Stimulated activated CD8-positive, alpha-beta memory T cell treated with anti-CD3 and anti-CD28 coated beads, Interleukin-4, amount 100 ng/mL, for 48 hours (primary cell): ENCODE measurements around the gene SF3A2.

Experiments
- DNase-seq: peaks from one replicate; pipeline ENCODE4 v3.0.0-alpha.2; 2020

The SF3A2 gene

DNA sequence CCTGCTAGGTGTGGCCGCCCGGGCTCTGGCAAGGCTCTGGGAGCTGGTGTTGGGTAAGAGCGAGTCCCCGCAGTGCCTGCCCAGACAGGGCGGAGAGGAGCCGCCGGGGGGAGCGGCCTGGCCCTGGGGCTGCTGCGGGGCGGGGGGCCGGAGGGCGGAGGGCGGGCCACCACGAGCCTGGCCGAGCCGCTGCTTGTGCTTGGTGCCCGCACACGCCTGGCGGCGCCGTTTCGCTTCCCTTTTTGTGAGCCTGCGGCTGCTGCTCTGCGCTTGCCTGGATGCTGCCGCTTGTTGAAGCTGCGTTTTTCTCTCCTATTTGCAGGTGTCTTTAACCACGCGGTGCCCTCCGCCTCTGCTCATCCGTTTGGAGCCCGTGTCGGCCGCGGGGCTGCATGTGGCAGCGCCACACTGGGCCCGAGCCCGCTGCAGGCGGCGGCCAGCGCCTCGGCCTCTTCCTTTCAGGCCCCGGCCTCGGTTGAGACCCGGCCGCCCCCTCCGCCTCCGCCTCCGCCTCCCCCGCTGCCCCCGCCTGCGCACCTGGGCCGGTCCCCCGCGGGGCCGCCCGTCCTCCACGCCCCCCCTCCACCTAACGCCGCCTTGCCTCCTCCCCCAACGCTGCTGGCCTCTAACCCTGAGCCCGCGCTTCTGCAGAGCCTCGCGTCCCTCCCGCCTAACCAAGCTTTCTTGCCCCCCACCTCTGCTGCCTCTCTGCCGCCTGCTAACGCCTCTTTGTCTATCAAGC, 9.0 kb upstream of the SF3A2 start:
- DNase-seq: no peak

DNA sequence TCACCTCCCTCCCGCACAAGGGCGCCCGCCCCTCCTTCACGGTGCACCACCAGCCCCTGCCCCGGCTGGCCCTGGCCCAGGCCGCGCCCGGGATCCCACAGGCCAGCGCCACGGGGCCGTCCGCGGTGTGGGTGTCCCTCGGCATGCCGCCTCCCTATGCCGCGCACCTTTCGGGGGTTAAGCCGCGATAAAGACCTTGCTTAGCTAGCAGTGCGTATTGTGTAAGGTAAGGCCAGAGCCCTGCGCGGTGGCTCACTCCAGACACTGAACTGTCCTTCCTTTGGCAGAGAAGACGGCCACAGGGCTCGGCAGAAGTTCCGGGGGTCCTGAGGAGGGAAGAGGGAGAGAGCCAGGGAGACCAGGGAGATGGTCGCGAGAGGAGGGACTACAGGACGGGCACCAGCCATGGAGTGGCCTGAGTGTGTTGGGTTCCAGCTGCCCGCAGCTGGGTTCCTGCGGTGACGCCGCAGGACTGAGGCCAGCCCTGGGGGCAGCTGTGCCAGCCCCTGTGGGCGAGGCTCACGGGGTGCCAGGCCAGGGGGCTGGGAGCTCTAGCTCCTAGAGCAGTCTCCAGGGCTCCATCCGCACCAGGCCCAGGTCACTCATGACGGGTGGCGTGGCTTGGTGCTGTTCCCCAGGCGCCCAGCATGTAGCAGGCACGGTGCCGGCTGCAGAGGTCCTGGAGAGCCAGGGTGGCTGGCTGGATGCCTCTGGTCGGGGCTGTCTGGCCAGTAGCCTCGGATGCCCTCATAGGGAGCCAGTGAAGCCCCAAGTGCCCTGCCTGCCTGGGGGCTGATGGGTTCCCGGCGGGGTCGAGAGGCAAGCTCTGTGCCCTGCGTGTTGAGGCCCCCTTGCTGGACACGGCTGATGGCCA, 8.2 kb upstream of the SF3A2 start:
- no peak for DNase-seq

DNA sequence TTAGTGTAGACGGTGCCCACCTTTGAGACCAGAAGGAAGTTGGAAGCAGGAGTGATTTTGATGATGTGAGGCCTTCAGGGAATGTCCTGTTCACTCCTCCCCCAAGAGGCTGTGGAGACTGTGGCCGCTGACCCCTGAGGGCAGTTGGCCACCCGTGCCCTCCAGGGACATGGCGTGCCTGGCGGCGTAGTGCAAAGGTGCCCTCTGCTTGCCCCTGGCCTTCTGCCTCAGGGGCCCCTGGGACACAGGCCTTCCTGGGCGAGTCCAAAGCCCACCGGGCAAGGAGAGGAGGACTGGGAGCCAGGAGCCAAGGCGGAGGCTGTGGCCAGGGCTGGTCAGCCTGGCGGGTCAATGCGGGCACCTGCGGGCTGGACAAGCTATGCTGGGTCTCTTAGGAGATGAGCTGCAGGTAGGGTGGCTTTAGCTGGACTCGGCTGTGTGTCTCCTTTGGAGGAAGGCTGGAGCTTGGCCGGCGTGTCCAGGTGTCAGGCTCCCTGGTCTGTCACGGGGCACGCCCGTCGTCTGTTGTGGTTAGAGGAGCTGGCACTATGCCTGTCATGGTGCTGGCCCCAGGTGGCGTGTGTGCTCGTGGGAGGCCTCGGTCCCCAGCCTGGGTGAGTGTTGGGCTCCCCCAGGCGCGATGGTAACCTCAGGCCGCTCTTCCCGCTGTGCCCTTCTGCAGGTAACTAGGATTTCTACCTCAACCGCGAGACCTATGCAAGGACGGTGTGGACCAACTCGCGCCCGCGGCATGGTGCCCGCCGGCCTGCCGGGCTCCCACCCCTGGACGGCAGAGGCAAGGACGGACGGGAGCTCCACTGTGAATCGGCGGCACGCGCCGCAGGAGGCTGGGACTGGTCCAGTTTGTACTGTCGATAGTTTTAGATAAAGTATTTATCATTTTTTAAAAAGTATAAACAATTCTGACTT, 7.3 kb upstream of the SF3A2 start:
- DNase-seq: no peak

DNA sequence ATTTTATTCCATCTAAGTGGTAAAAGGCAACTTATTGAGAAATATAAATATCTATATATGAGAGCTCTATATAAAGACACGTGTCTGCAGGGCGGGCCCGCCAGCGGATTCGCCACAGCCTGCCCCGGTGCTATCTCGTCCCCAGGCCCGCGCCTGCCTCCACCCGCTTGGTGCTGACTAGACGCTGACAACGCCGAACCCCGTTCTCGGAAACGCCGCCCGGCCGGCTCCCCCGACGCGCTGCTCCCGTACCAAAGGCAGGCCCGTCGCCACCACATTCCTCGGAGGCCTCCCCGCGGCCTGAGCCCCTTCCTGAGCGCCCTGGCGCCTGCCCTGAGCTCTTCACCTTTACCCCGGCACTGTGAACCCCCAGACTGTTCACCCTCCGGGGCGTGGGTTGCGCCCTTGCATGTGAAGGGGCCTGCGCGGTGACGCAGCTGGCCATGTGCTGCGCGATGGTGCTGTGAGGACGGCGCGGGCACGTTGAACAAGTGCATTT, 6.5 kb upstream of the SF3A2 start:
- no peak for DNase-seq

DNA sequence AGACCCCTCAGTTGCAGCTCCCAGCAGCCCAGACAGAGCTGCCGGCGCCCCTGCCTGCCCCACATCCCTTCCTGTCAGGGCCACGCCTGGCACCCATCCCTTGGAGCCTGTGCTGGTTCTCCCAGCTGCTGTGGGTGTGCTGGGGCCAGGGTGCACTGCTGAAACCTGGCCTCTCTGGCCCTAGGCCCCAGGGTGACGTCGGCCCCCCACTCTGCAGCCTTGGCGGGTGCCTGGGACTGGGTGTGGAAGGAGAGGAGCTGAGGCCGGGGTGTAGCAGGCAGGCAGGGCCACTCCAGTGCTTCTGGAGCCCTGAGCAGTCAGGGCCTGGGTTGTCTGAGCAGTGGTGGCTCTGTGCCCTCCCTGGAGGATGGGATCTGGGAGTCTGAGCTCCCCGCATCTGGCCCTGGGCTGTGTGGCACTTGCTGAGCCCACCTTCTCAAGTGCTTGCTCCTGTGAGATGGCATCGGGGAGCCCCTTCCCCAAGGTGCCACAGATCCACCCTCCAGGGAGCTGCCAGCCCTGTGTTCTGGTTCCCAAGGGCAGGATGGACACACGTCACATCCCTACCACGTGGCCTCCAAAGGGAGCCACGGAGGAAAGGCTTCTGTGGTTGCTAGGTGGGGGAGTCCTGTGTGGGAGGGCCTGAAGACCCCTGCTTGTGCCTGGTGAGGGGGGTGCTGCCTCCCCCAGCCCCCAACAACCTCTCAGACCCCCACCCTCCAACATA, 5.7 kb upstream of the SF3A2 start:
- DNase-seq: no peak

DNA sequence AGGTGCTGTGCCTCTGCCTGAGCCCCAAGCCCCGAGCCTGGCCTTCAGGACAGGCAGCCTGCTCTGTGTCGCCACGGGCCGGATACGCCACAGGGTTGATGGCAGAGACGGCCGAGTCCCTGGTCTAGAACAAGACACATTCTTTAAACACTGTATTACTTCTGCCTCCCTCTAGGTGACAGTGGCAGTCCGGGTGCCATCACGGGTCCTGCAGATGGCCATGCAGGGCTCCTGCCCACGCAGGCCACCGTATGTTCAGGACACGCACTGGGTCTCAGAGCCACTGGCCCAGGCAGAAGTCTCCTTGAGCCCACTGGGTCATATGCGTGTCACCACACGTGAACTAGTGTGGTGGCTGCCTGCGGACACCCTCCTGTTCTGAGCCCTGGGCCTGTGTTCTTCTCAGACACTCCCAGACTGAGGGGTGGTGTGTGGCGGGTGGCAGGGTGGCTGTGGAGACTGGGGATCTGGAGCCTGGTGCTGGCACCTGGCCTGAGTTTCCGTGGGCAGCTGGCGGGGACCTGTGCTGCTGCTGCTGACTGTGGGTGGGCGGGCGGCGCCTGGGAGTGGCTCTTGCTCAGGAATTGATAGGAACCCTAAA, 4.9 kb upstream of the SF3A2 start:
- DNase-seq: no peak

DNA sequence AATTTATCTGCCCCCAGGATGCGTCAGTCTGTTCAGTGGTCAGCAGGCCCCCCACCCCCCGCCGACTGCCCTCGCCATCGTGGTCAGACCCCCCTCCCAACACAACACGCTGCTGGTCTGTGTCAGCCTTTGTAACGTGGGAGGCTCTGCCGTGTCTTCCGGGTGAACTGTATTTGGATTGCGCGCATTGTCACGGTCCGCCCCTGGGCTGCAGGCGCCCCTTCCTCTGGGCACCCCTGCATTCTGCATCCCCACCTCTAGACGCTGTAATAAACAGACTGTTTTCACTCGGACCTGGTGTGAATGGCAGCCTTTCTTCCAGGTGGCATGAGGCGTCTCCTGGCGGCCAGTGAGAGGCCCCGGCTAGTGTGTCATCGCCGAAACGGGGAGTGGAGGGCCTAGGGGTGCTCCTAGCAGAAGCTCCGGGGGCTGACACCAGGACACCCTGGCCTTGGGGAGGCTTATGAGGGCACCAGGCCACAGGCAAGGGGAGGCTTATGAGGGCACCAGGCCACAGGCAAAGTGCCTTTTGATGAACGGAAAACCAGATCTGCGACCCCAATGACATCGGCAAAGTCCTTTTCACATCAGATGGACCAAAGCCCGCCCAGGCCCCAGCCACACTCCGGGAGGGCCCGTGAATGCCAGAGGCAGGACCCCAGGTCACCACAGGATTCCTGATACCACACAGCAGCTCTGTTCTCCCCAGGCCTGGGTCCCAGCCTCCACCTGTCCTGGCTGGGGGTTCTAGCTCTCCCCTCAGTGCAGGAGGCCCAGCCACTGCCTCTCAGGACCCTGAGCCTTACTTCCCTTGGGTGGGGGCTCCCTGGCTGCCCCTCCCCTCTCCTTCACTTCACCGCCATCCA, 4.1 kb upstream of the SF3A2 start:
- DNase-seq: no peak

DNA sequence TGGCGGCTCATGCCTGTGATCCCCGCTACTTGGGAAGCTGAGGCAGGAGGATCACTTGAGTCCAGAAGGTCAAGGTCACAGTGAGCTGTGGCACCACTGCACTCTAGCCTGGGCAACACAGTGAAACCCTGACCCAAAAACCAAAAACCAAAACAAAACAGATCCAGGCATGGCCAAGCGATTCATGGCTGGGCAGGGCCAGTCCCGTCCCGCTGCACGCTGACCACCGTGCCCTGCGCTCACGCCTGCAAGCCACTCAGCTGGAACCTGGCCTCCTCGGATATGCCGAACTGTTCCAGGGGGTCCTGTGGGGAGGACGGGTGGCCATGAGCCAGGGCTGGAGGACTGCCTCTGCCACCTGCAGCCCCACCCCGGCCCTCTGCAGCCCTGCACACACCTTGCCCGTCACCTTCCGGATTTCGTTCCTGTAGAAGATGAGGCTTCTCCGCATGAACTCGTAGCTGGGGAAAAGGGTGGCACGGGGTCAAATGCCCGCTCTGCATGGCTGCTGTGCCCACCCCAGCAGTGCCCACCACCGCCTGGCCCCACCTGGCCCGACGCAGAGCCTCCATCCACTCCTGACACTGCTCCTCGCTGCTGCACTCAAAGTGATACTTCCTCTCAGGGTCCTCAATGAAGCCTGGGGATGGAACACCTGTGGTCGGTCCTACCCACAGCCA, 2.9 kb upstream of the SF3A2 start:
- DNase-seq: no peak

DNA sequence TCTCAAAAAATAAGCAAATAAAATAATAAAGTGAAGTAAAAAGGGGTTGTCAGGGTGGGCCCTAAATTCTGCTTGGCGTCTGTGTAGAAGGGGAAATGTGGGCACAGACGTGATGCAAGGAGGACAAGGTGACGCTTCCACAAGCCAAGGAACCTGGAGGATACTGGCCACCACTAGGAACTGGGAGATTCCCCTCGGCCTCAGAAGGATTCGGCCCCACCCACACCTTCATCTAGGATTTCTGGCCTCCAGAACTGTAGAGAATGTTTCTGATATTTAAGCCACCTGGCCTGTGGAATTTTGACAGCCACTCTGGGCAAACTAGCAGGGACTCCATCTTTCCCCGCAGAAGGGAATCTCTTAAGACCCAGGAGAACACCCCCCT, 1.6 kb upstream of the SF3A2 start:
- no peak for DNase-seq

DNA sequence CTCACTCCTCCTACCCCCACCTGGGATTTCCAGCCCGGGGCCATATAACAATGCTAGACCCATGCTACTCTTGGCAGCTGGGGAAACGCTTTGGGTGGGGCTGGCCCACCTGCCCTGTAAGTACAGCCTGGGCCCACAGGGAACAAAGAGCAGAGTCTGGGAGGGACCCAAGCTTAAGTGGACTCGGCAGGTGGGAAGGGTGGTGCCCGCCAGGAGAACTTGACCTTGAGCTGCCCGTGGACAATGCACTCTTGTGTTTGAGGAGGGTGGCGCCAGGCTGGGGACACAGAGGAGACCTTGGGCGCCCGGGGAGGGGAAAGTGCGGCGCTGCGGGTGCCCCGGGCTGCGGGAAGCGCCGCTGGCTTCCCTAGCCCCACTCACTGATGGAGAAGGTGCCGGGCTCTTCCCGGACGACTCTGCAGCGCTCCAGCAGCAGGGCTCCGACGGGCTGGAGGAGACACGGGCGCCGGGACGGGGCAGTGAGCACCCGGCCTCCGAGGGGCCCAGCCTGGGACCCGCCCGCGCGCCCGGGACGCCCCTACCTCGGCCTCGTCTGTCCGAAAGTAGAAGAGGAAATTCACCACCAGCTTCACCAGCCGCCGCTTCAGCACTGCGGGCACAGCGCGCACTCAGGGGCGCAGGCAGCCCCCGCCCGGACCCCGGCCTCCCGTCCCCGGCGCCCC, 1.1 kb upstream of the SF3A2 start:
- DNase-seq: no peak

DNA sequence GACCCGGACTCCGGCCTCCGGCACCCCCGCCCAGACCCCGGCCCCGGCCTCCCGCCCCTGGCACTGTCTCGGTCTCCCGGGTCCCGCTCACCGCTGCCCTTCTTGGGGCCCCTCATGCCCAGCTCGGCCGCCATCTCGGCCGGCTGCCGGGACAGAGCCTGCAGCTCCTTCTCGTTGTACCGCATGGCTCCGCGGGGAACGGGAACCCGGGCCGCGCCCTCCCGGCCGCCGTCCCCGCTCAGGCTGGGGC, 635 bp upstream of the SF3A2 start:
- no peak for DNase-seq

DNA sequence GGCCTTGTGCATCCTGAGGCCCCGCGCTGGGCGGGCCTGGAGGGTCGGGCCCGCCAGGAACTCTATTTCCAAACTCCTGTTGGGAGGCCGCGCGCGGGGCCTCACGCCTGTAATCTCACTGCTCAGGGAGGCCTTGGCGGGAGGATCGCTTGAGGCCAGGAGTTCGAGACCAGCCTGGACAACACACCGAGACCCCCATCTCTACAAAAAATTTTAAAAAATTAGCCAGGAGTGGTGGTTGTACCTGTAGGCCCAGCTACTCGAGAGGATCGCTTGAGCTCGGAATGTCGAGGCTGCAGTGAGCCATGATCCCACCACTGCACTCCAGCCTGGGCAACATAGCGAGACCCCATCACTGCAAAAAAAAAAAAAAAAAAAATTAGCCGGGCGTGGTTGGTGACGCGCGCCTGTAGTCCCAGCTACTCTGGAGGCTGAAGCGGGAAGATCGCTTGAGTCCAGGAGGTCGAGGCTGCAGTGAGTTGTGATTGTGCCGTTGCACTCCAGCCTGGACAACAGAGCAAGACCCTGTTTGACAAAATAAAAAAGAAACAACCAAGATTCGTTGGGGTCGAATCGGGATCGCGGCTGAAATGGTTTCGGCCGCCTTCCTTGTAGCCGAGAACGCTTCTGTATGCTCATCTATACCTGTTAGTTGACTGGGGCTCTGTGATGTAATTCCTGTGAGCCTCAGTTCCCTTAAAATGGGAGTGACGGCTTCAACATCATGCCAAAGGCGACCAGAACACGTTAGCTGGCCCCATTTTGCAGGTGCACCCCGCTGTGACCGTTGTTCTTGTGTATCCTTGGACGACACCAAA, 636 bp downstream of the SF3A2 start:
- DNase-seq: no peak

DNA sequence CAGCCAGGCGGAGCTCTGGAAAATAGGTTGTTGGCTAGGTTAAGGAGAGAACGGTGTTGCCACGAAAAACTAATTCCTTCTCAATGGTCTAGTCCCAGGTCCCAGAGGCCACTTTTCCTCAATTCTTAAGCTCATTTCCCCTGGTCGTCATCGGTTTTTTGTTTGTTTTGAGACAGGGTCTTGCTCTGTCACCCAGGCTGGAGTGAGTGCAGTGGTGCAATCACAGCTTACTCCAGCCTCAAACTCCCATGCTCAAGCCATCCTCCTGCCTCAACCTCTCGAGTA, 1.2 kb downstream of the SF3A2 start:
- DNase-seq: no peak

DNA sequence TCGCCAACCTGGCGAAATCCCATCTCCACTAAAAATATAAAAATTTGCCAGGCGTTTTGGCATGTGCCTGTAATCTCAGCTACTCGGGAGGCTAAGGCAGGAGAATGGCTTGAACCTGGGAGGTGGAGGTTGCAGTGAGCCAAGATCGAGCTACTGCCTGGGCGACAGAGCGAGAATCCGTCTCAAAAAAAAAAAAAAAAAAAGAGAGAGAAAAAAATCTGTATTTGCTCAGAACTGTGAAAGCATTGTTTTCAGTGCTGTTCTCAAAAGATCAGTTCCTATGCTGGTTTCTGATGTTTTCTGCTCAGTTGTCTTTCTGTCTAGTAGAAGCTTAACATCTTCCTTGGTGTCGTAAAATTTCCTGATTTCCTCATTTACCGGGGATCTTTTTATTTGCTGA, 2.5 kb downstream of the SF3A2 start:
- DNase-seq: no peak

DNA sequence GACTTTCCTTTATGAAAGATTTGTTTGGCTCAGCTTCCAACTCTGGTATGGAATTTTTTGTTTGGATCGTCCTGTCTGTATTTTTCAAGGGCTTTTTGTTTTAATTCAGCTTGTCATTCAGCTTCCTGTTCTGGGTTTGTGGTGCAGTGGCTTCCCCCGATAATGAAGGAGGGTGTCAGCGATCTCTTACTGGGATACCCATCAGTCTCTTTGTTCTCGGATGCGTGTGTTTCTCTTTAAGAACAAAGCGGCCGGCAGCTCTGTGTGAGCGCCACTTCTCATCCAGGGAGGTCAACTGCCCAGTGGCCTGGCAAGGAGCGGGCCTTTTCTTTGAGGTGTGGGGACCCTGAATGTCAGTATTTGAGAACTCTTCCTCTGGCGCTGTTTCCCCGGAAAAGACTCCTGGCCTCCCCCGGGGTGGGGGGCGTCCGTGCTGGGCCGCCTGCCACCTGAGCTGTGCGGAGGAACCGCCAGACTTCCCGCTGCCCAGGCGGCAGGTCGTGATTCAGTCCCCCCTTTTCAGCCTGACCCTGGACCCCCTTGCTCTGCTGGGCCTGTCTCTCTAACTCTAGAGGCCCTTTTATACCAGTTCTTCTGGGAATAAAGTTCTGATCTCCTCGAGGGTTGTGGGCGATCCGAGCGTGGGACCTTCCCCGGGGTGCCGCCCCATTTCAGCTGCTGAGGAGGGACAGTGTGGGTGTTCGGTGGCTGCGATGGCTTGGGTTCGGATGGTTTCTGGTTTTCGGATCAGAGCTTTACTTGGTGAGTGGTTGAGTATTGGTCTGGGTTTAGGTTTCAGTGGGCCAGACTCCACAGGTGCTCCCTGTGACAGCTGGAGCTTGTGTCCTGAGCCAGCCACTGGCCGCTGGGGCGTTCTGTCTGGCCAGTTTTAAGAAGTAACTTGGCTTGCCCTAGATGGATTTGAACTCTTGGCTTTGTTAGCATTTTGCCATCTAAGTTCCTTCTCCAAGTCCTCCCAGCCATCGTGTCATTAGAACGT, 3.4 kb downstream of the SF3A2 start:
- DNase-seq: no peak

DNA sequence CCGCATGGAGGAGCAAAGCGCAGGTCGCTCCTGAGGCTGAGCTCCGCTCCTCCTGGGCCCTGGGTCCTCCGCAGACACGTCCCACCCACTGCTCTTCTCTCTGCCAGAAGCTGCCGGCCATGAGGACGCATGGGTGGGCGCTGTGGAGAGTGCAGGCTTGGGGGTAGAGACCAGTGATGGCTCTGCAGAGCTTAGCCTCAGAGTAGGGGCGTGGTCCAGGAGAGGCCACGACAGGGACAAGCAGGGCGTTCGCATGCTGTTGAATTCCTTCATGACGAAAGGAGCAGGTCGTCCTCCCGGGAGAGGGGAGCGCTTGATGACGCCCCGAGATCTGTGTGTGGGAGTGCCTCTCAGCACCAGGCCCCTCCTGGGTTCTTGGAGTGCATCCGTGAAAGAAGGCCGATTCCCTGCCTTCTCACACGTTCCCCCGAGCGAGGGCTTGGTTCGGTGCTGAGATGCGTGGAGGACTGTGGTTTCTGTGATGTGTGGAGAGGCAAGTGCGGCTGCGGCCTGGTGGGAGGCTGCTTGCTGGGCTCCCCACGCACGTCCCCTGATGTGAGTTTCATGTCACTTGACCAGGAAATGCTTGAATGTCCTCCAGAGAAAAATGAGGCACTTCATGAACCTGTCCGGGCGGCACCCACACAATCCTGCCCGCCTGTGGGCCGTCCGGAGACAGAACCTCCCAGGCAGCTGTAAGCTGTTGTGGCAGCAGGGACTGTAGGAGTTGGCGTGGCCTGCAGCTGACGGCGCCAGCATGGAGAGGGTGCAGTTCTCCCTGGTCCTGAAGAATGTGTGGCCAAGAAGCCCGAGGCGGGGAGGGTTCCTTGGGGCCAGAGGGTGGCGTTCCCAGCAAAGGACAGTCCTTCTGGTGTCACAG, 4.5 kb downstream of the SF3A2 start:
- DNase-seq: no peak

DNA sequence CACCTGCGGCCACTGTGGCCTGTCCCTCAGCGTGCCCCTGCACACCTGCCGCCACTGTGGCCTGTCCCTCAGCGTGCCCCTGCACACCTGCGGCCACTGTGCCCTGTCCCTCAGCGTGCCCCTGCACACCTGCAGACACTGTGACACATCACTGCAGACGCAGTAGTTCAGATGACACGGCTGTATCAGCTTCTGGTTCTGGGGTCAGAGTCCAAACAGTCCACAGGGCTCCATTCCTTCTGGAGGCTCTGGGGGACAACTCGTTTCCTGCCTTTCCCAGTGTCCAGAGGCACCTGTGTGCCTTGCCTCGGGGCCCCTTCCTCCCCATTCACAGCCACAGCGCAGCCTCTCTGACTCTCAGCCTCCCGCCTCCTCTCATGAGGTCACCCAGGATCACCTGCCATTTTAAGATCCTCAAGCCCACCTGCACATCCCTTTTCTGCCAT, 5.5 kb downstream of the SF3A2 start:
- DNase-seq: no peak
